Trophoblast cell (in vitro differentiated cells and primary cell): ENCODE results near the gene ZDHHC14.

Source experiments
- DNase-seq, 2 donors: peaks; one replicate each; pipeline ENCODE4 v3.0.0-alpha.2; 2016
- H2AFZ ChIP-seq: 2 replicates; pipeline ENCODE4 v1.6.1; 2013; ENCODE audit warnings: low read length, moderate library complexity, mild to moderate bottlenecking; ENCODE audit not compliant: insufficient read depth, poor library complexity
- H2AK5ac ChIP-seq: 2 replicates; pipeline ENCODE4 v1.6.1; 2013; ENCODE audit warnings: mild to moderate bottlenecking, low read length
- H2BK120ac ChIP-seq: 2 replicates; pipeline ENCODE4 v1.6.1; 2013; ENCODE audit warnings: low read length, mild to moderate bottlenecking, moderate library complexity; ENCODE audit not compliant: insufficient read depth, poor library complexity
- H2BK12ac ChIP-seq: 2 replicates; pipeline ENCODE4 v1.6.1; 2013; ENCODE audit warnings: mild to moderate bottlenecking, low read length, moderate library complexity
- H2BK5ac ChIP-seq: 2 replicates; pipeline ENCODE4 v1.6.1; 2013; ENCODE audit warnings: low read length, low read depth, moderate library complexity, mild to moderate bottlenecking; ENCODE audit not compliant: poor library complexity
- H3K14ac ChIP-seq: 2 replicates; pipeline ENCODE4 v1.6.1; 2013; ENCODE audit warnings: mild to moderate bottlenecking, low read length
- H3K18ac ChIP-seq: 2 replicates; pipeline ENCODE4 v1.6.1; 2013; ENCODE audit warnings: mild to moderate bottlenecking, low read length
- H3K23ac ChIP-seq: 2 replicates; pipeline ENCODE4 v1.6.1; 2013; ENCODE audit warnings: low read length
- H3K27ac ChIP-seq: 2 replicates; pipeline ENCODE4 v1.5.1; 2013; ENCODE audit warnings: low read depth, mild to moderate bottlenecking, inconsistent platforms, low read length, moderate library complexity
- H3K27me3 ChIP-seq: 2 replicates; pipeline ENCODE4 v1.6.1; 2013; ENCODE audit warnings: inconsistent platforms, mild to moderate bottlenecking, low read length, moderate library complexity; ENCODE audit not compliant: insufficient read depth
- H3K36me3 ChIP-seq, 2 experiments: 1 replicate in 1 of 2; 2 replicates in 1 of 2; pipeline ENCODE4 v1.6.1; 2013; ENCODE audit warnings: low read length in 2 of 2, mild to moderate bottlenecking in 2 of 2, moderate library complexity in 1 of 2; ENCODE audit not compliant: insufficient read depth in 2 of 2, control insufficient read depth in 1 of 2
- H3K4ac ChIP-seq: 2 replicates; pipeline ENCODE4 v1.6.1; 2013; ENCODE audit warnings: low read depth, mild to moderate bottlenecking, low read length, moderate library complexity
- H3K4me1 ChIP-seq, 2 experiments: 1 replicate in 1 of 2; 2 replicates in 1 of 2; pipeline ENCODE4 v1.6.1; 2013; ENCODE audit warnings: low read length in 2 of 2, mild to moderate bottlenecking in 2 of 2, moderate library complexity in 1 of 2; ENCODE audit not compliant: insufficient read depth in 2 of 2, control insufficient read depth in 1 of 2
- H3K4me2 ChIP-seq: 2 replicates; pipeline ENCODE4 v1.6.1; 2013; ENCODE audit warnings: inconsistent platforms, mild to moderate bottlenecking, low read length, moderate library complexity
- H3K4me3 ChIP-seq: 2 replicates; pipeline ENCODE4 v1.5.1; 2013; ENCODE audit warnings: mild to moderate bottlenecking, low read depth, low read length, inconsistent platforms
- H3K79me1 ChIP-seq: one replicate; pipeline ENCODE4 v1.6.1; 2013; ENCODE audit warnings: low read length
- H3K79me2 ChIP-seq: 2 replicates; pipeline ENCODE4 v1.6.1; 2013; ENCODE audit warnings: low read length, mild to moderate bottlenecking; ENCODE audit not compliant: control insufficient read depth, insufficient read depth, poor library complexity
- H3K9ac ChIP-seq: 2 replicates; pipeline ENCODE4 v1.6.1; 2013; ENCODE audit warnings: mild to moderate bottlenecking, low read length
- H3K9me3 ChIP-seq: 2 replicates; pipeline ENCODE4 v1.6.1; 2013; ENCODE audit warnings: low read depth, mild to moderate bottlenecking, control low read depth, inconsistent platforms, low read length; ENCODE audit not compliant: insufficient read depth
- H4K12ac ChIP-seq: 2 replicates; pipeline ENCODE4 v1.6.1; 2013; ENCODE audit warnings: low read depth, mild to moderate bottlenecking, low read length, moderate library complexity
- H4K8ac ChIP-seq: 2 replicates; pipeline ENCODE4 v1.6.1; 2013; ENCODE audit warnings: low read depth, mild to moderate bottlenecking, low read length, moderate library complexity
- H4K91ac ChIP-seq: one replicate; pipeline ENCODE4 v1.6.1; 2013; ENCODE audit warnings: low read depth, mild to moderate bottlenecking, low read length, moderate library complexity
- WGBS: extraction: QIAGEN DNeasy Blood & Tissue Kit; methylation state at CpG from one replicate; pipeline ENCODE4 v1.1.7; 2013; ENCODE audit warnings: missing lambda C conversion rate; ENCODE audit not compliant: insufficient read length, insufficient coverage; ENCODE audit errors: extremely low coverage; 5-methylcytosine and 5-hydroxymethylcytosine counted together

Gene ZDHHC14

DNA sequence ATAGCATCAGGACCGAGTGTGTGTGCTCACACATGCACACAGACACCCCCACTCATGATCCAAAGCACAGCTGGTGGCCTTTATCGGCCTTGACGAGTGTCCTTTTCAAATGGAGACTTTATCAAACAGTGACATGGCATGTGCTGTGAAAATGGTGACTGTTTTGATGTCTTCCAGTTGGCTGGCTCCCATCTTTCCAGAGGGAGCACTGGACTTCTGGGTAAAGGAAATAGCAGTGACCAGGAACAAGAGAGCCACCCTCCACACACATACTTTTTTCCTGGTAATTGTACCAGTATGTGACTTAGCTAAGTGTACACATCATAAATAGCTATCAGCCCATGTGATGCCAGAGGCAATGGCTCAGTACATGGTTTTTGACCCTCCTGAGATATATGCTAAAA lies 52.7 kb downstream of the ZDHHC14 start:
- H3K18ac ChIP-seq, result no peak overlapping the region
- H3K27me3 ChIP-seq, result no peaks in the 10 kb centered on the region
- H3K27ac ChIP-seq, result no peak overlapping the region
- no peak overlapping the region for H2BK12ac ChIP-seq
- H4K91ac ChIP-seq, result no peak overlapping the region
- no peak overlapping the region for H3K4me3 ChIP-seq
- H3K79me2 ChIP-seq, result no peaks in the 10 kb centered on the region
- H2AFZ ChIP-seq, result no peak overlapping the region
- H3K36me3 ChIP-seq, result no peaks in the 10 kb centered on the region
- H2AK5ac ChIP-seq, result no peak overlapping the region
- H2BK120ac ChIP-seq, result no peak overlapping the region
- no peak overlapping the region for H4K8ac ChIP-seq
- no peaks in the 10 kb centered on the region for H3K9me3 ChIP-seq
- peaks cover 0 to 7% of the 10 kb centered on the region in 2 experiments for H3K4me1 ChIP-seq
- H3K14ac ChIP-seq, result peak overlapping the region; percentile 11
- H3K4me2 ChIP-seq, result no peak overlapping the region
- no peak overlapping the region for H2BK5ac ChIP-seq
- no peak overlapping the region for H3K23ac ChIP-seq
- peak; percentile 74 to 87 for DNase-seq
- no peak overlapping the region for H3K4ac ChIP-seq
- H3K9ac ChIP-seq, result no peak overlapping the region
- H3K79me1 ChIP-seq, result no peaks in the 10 kb centered on the region
- H4K12ac ChIP-seq, result no peak overlapping the region
- no CpG with 5 or more reads among the region's 3 CpGs for WGBS

- WGBS, result no CpG with 5 or more reads among the region's 13 CpGs
- no peaks in the 10 kb centered on the region for H3K27me3 ChIP-seq
- H3K14ac ChIP-seq, result no peak overlapping the region
- no peak overlapping the region for H3K4me2 ChIP-seq
- H3K4me3 ChIP-seq, result no peak overlapping the region
- no peak overlapping the region for H2BK12ac ChIP-seq
- no peaks in the 10 kb centered on the region for H3K36me3 ChIP-seq
- no peak overlapping the region for H2BK5ac ChIP-seq
- H3K79me2 ChIP-seq, result no peaks in the 10 kb centered on the region
- H3K18ac ChIP-seq, result no peak overlapping the region
- no peak overlapping the region for H4K91ac ChIP-seq
- H3K79me1 ChIP-seq, result no peaks in the 10 kb centered on the region
- H3K27ac ChIP-seq, result no peak overlapping the region
- H2AFZ ChIP-seq, result no peak overlapping the region
- H4K12ac ChIP-seq, result no peak overlapping the region
- no peaks in the 10 kb centered on the region for H3K9me3 ChIP-seq
- no peak overlapping the region for H2BK120ac ChIP-seq
- peaks cover 0 to 3% of the 10 kb centered on the region in 2 experiments for H3K4me1 ChIP-seq
- no peak overlapping the region for H3K23ac ChIP-seq
- H4K8ac ChIP-seq, result no peak overlapping the region
- H3K9ac ChIP-seq, result no peak overlapping the region
- peak in 1 of 2 donors; percentile 14 for DNase-seq
- no peak overlapping the region for H3K4ac ChIP-seq
- H2AK5ac ChIP-seq, result no peak overlapping the region
Measured at GRCh38 chr6:157434349-157435033, 53.5 kb downstream of the ZDHHC14 start.

DNA sequence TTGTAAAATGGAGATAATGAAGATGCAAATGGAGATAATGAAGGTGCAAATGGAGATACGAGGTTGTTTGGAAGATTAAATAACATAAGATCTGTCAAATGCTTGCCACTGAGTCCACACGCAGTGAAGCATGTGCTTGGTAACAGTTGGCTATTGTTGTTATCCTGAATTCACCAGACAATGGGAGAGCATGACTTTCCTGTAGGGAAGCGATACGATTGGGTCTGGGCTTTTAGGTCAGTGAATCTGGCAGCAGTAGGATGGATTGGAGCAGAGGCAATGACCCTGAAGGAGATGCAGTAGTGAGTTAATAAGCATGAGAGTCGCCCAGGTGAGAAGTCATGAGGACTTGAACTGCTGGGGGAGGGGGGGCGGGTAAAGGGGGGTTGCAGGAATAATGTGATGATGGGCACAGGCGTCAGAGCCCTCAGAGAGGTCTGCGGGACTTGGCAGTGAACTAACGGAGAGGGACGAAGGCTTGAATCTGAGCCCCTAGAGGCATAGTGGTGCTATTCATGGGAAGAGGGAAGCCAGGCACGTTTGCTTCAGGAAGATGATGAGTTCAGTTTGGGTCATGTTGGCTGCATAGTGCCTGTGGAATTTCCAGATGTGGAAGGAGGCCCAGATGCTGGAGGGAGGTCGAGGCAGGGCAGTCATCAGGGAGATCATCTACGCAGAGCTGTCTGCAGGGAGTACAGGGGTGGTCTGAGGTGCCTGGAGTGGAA lies 55.4 kb downstream of the ZDHHC14 start:
- Histone ChIP-seq H3K4me3 (peak overlapping the region; percentile 9), H2BK5ac (no peak overlapping the region), H2BK120ac (no peak overlapping the region), H3K79me1 (no peaks in the 10 kb centered on the region), H2AK5ac (no peak overlapping the region), H4K91ac (no peak overlapping the region), H3K14ac (no peak overlapping the region), H3K4me2 (no peak overlapping the region), H3K9me3 (no peaks in the 10 kb centered on the region), H3K4me1 (peaks cover 0 to 3% of the 10 kb centered on the region in 2 experiments), H2AFZ (no peak overlapping the region), H3K23ac (no peak overlapping the region), H2BK12ac (no peak overlapping the region), H4K12ac (no peak overlapping the region), H3K36me3 (no peaks in the 10 kb centered on the region), H3K27ac (no peak overlapping the region), H3K9ac (no peak overlapping the region), H3K27me3 (no peaks in the 10 kb centered on the region), H3K18ac (no peak overlapping the region), H3K79me2 (no peaks in the 10 kb centered on the region), H4K8ac (no peak overlapping the region), H3K4ac (no peak overlapping the region)
- DNase-seq, result no peak
- WGBS, result 100% methylated on average over 1 of the region's 13 CpGs

GRCh38 chr6:157436944-157437336 lies 56.0 kb downstream of the ZDHHC14 start:
- Histone ChIP-seq H3K4me3 (peak overlapping the region; percentile 9), H3K23ac (no peak overlapping the region), H3K27me3 (no peaks in the 10 kb centered on the region), H3K4me1 (peaks cover 0 to 3% of the 10 kb centered on the region in 2 experiments), H4K12ac (no peak overlapping the region), H2BK12ac (no peak overlapping the region), H3K27ac (no peak overlapping the region), H3K14ac (no peak overlapping the region), H3K4me2 (no peak overlapping the region), H4K91ac (no peak overlapping the region), H3K9ac (no peak overlapping the region), H3K9me3 (no peaks in the 10 kb centered on the region), H4K8ac (no peak overlapping the region), H3K79me1 (no peaks in the 10 kb centered on the region), H3K79me2 (no peaks in the 10 kb centered on the region), H2AK5ac (no peak overlapping the region), H2BK120ac (no peak overlapping the region), H3K36me3 (no peaks in the 10 kb centered on the region), H2BK5ac (no peak overlapping the region), H2AFZ (no peak overlapping the region), H3K4ac (no peak overlapping the region), H3K18ac (no peak overlapping the region)
- WGBS, result no CpG with 5 or more reads among the region's 4 CpGs
- no peak for DNase-seq
